ENCODE results near the gene ARHGAP24.

The ARHGAP24 gene

GRCh38 chr4:85805891-85806290, 330.9 kb downstream of the ARHGAP24 start:
- no peak for TF ChIP-seq CTCF (IDR thresholded peaks at IDR 0.05)

GRCh38 chr4:85806334-85806733, 331.4 kb downstream of the ARHGAP24 start:
- no peak for TF ChIP-seq CTCF (IDR thresholded peaks at IDR 0.05)

- TF ChIP-seq CTCF (IDR thresholded peaks at IDR 0.05), result no peak
These were observed 332.4 kb downstream of the ARHGAP24 start for GRCh38 chr4:85807247-85807950.

GRCh38 chr4:85808104-85808503, 333.2 kb downstream of the ARHGAP24 start:
- TF ChIP-seq CTCF (IDR thresholded peaks at IDR 0.05), result no peak

GRCh38 chr4:85808864-85809263, 333.9 kb downstream of the ARHGAP24 start:
- no peak for TF ChIP-seq CTCF (IDR thresholded peaks at IDR 0.05)

- TF ChIP-seq CTCF (IDR thresholded peaks at IDR 0.05), result no peak
These were observed 337.8 kb downstream of the ARHGAP24 start for GRCh38 chr4:85812776-85813175.

- no peak for TF ChIP-seq CTCF (IDR thresholded peaks at IDR 0.05)
These were observed 341.0 kb downstream of the ARHGAP24 start for GRCh38 chr4:85815796-85816459.

Data from LNCAP (cell line).